Glutamatergic neuron (in vitro differentiated cells): Measurements from ENCODE around the gene SAMD9L. TPM values are rescaled to one million over a fixed set of nuclear protein-coding genes. Genes with fewer than 3 reads are reported as not detected.

Source experiments
- DNase-seq: peaks from one replicate; pipeline ENCODE4 v3.0.0; 2022
- H3K27ac Mint-ChIP-seq: one replicate; pipeline ENCODE4 v1.8.0; 2020; ENCODE audit warnings: mild to moderate bottlenecking, mixed read lengths, inconsistent platforms; ENCODE audit not compliant: unreplicated experiment
- H3K27me3 Mint-ChIP-seq: one replicate; pipeline ENCODE4 v1.8.0; 2020; ENCODE audit warnings: mild to moderate bottlenecking, moderate library complexity, mixed read lengths, inconsistent platforms; ENCODE audit not compliant: unreplicated experiment
- H3K36me3 Mint-ChIP-seq: one replicate; pipeline ENCODE4 v1.8.0; 2020; ENCODE audit warnings: mild to moderate bottlenecking, mixed read lengths, inconsistent platforms; ENCODE audit not compliant: unreplicated experiment
- H3K4me1 Mint-ChIP-seq: one replicate; pipeline ENCODE4 v1.8.0; 2020; ENCODE audit warnings: mild to moderate bottlenecking, low read depth, mixed read lengths, inconsistent platforms; ENCODE audit not compliant: unreplicated experiment
- H3K4me3 Mint-ChIP-seq: one replicate; pipeline ENCODE4 v1.8.0; 2020; ENCODE audit warnings: mild to moderate bottlenecking, mixed read lengths, inconsistent platforms; ENCODE audit not compliant: unreplicated experiment
- H3K9me3 Mint-ChIP-seq: one replicate; pipeline ENCODE4 v1.8.0; 2020; ENCODE audit warnings: mild to moderate bottlenecking, moderate library complexity, mixed read lengths, inconsistent platforms; ENCODE audit not compliant: unreplicated experiment
- total RNA-seq: library from RNA; stranded (reverse); fragmentation: NEBNext Ultra II Directional; extraction: Animal tissue kit (Norgen Biotek cat#: 25700); gene quantifications from one replicate; pipeline ENCODE4 v1.2.1, GENCODE V29; 2021; ENCODE audit not compliant: unreplicated experiment
- TF ChIP-seq, protein P1 (sequence below): fragments of 200-600 bp; sonication (generic); IDR thresholded peaks from one replicate; pipeline ENCODE4 v1.5.0; 2021; ENCODE audit not compliant: partially characterized antibody, unreplicated experiment

The SAMD9L gene
- total RNA-seq, 1 donor from 2014 or later: not detected

DNA sequence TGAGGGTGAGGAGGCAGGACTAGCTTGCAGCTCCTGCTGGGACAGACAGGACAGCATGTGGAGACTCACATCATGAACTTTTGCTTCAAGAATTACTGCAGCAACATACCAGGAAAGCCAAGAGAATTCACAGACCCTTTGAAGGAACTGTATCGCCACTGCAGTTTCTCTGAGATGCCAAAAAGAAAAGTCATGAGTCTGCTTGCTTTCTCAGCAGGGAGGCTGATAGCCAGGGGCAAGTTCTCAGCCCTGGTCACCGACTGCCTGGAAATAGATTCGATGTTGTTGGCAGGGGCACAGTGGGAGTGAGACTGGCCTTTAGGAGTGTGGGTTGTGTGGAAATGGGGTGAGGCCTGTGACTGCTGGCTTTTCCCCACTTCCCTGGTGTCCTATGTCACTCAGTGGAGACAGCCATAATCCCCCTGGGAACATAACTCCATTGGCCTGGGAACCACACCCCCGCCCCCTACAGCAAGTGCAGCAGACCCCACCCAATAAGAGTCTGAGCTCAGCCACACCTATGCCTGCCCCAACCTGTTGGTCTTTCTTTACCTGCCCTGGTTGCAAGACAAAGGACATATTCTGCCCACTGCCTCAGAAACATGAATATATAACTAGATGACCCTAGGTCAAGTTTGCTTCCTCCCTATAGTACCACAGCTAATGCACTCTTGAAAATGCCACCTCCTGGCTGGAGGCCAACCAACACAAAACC lies 28.8 kb downstream of the SAMD9L start:
- peaks cover 3% of the 10 kb centered on the region for H3K4me1 Mint-ChIP-seq
- peaks cover 10% of the 10 kb centered on the region for H3K36me3 Mint-ChIP-seq
- H3K9me3 Mint-ChIP-seq: no peaks in the 10 kb centered on the region

DNA sequence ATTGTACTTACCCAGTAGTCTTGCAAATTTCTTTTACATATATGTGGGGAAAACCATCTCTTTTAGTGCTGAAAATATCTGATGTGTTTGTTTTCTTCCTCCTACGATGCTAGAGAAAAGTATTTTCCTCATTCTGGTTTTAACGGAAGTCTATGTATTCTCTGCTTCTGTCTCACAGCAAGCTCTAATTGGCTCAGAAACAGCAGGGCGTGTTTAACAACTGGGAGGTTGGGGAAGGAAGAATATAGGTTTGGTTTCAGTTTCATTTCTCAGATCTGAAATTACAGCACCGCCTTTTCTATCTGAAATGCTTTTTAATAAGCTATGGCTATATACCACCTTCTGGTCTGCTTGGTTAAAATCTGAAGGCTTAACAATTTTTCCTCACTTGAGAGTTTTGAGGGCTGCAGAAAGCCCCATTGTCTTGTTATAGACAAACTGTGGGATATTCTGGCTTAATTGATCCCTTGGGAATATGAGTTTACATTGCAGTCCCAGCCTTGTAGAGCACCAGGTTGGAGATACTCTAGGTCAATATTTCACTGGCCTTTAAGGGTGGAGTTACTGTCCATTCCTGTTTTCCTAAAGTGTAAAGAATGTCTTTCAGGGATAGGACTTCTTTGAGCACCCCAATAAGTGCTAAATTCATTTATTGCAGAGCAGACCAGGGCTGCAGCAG lies 30.2 kb downstream of the SAMD9L start, which contains the start of gene SAMD9:
TSS of gene SAMD9 (minus strand) at position 128 of the 679 bp plus-strand sequence. CDS start 11,882 bp downstream, outside the sequence.
- Mint-ChIP-seq H3K27ac (no peak within 1 kb of the TSS), H3K36me3 (peaks cover 10% of the 10 kb centered on the region), H3K4me3 (no peak within 1 kb of the TSS), H3K4me1 (peaks cover 3% of the 10 kb centered on the region), H3K9me3 (no peaks in the 10 kb centered on the region), H3K27me3 (peaks cover 4% of the 10 kb centered on the region)
- no peak for DNase-seq
- TF ChIP-seq, protein P1, sequence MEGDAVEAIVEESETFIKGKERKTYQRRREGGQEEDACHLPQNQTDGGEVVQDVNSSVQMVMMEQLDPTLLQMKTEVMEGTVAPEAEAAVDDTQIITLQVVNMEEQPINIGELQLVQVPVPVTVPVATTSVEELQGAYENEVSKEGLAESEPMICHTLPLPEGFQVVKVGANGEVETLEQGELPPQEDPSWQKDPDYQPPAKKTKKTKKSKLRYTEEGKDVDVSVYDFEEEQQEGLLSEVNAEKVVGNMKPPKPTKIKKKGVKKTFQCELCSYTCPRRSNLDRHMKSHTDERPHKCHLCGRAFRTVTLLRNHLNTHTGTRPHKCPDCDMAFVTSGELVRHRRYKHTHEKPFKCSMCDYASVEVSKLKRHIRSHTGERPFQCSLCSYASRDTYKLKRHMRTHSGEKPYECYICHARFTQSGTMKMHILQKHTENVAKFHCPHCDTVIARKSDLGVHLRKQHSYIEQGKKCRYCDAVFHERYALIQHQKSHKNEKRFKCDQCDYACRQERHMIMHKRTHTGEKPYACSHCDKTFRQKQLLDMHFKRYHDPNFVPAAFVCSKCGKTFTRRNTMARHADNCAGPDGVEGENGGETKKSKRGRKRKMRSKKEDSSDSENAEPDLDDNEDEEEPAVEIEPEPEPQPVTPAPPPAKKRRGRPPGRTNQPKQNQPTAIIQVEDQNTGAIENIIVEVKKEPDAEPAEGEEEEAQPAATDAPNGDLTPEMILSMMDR: no peak

More for the DNA sequence above, 28.8 kb downstream of the SAMD9L start:
- H3K27ac Mint-ChIP-seq: no peak overlapping the region
- peaks cover 2% of the 10 kb centered on the region for H3K27me3 Mint-ChIP-seq
- DNase-seq: no peak
- H3K4me3 Mint-ChIP-seq: no peak overlapping the region
- TF ChIP-seq, protein P1: no peak

DNA sequence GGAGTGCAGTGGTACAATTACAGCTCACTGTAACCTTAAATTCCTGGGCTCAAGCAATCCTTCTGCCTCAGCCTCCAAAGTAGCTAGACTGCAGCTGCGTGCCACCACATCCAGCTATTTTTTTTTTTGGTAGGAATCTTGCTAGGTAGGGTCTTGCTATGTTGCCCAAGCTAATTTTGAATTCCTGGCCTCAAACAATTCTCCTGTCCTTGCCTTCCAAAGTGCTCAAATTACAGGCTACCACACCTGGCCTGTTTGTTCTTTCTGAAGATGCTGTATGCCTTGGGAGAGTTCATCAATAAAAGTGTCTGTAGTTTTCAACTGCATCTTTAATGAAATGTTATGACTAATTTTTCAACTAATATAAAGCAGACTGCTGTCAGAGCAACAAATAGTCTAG lies 30.9 kb downstream of the SAMD9L start:
- Mint-ChIP-seq H3K27me3 (peaks cover 4% of the 10 kb centered on the region), H3K9me3 (no peaks in the 10 kb centered on the region), H3K4me1 (peaks cover 3% of the 10 kb centered on the region), H3K27ac (no peak overlapping the region), H3K4me3 (no peak overlapping the region), H3K36me3 (peaks cover 10% of the 10 kb centered on the region)
- TF ChIP-seq, protein P1: no peak
- no peak for DNase-seq

DNA sequence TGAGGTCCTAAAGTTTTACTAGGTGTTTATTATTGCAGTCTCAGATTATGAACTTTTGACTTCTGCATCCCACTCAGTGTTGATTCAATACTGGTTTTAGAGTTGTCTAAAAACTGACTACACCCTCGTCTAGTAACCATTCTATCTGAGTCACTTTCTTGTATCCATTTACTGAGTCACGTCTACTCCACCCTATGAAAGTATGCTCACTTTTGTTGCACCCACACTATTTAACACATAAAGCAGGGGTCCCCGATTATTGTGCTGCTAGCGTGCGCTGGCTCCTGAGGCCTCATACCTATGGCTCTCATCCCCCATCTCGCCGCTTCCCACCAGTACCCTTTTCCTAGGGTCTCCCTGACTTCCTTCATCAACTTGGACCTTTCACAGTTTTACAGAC lies 32.4 kb downstream of the SAMD9L start:
- H3K27ac Mint-ChIP-seq: no peak overlapping the region
- no peak for DNase-seq
- TF ChIP-seq, protein P1: no peak
- peaks cover 10% of the 10 kb centered on the region for H3K36me3 Mint-ChIP-seq
- peaks cover 4% of the 10 kb centered on the region for H3K27me3 Mint-ChIP-seq
- peaks cover 3% of the 10 kb centered on the region for H3K4me1 Mint-ChIP-seq
- H3K9me3 Mint-ChIP-seq: no peaks in the 10 kb centered on the region
- H3K4me3 Mint-ChIP-seq: no peak overlapping the region

DNA sequence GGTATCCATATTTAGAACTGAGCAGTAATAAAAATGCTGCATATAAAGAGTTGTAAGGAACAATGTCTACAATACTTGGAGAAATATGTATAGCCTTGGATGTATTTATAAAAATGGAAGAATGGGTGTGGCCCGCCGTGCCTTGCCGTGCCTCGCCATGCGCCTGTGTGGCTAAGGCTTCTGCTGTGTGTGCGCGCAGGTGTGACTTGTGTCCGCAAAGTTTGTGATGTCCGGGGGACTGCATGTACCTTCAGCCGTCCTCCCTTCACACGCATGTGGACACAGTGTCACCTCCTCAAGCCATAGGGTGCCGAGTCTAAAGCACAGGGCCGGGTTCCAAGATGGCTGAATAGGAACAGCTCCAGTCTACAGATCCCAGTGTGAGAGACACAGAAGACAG lies 40.2 kb downstream of the SAMD9L start:
- TF ChIP-seq, protein P1: no peak
- H3K4me3 Mint-ChIP-seq: no peak overlapping the region
- DNase-seq: no peak
- no peaks in the 10 kb centered on the region for H3K27me3 Mint-ChIP-seq
- H3K27ac Mint-ChIP-seq: no peak overlapping the region
- no peaks in the 10 kb centered on the region for H3K36me3 Mint-ChIP-seq
- H3K9me3 Mint-ChIP-seq: no peaks in the 10 kb centered on the region
- no peaks in the 10 kb centered on the region for H3K4me1 Mint-ChIP-seq
